LNCAP (cell line): ENCODE results near the gene ASCL2.

Experiments
- TF ChIP-seq, protein P1 (sequence below): fragments of 450-650 bp; IDR thresholded peaks from 2 replicates; pipeline ENCODE4 v1.5.1; 2017; ENCODE audit warnings: mild to moderate bottlenecking

ASCL2 gene

DNA sequence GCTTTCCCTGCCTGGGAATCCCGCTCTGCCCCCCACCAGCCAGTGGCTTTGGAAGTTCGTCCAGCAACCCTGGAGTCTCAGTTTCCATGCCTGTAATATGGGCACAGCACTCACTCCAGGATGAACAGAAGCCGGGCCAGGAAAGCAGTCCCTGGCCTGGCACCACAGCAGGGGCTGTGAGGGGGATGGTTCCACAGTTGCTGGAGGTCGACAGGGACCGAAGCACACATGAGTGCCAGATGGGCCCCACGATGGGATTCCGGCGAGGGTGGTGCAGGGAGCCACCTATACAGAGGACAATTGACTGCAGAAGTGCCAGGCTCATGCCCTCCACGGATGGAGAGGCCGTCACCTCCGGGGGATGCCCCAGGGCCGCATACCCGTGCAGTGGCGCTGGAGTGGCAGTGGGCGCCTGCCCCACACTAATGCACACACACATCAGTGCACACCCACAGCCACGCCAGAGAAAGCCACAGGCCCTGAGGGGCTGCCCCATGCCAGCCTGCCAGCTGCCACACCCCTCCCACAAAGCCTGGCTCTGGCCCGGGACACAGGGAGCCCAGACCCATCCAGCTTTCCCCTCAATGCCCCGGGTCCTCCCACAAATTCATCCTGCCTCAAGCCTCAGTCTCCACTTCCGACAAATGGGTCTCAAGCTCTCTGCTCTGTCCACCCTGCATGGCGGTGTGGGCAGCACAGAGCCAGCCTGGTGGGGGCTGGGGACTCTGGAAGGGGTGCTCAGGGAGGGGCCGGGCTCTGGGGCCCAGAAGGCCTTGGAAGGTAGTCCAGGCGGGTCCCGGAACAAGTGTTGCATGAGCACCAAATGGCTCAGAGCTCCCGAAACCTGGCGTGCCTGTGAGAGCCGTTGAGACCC, 9.7 kb downstream of the ASCL2 start:
- TF ChIP-seq, protein P1, sequence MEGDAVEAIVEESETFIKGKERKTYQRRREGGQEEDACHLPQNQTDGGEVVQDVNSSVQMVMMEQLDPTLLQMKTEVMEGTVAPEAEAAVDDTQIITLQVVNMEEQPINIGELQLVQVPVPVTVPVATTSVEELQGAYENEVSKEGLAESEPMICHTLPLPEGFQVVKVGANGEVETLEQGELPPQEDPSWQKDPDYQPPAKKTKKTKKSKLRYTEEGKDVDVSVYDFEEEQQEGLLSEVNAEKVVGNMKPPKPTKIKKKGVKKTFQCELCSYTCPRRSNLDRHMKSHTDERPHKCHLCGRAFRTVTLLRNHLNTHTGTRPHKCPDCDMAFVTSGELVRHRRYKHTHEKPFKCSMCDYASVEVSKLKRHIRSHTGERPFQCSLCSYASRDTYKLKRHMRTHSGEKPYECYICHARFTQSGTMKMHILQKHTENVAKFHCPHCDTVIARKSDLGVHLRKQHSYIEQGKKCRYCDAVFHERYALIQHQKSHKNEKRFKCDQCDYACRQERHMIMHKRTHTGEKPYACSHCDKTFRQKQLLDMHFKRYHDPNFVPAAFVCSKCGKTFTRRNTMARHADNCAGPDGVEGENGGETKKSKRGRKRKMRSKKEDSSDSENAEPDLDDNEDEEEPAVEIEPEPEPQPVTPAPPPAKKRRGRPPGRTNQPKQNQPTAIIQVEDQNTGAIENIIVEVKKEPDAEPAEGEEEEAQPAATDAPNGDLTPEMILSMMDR: no peak

DNA sequence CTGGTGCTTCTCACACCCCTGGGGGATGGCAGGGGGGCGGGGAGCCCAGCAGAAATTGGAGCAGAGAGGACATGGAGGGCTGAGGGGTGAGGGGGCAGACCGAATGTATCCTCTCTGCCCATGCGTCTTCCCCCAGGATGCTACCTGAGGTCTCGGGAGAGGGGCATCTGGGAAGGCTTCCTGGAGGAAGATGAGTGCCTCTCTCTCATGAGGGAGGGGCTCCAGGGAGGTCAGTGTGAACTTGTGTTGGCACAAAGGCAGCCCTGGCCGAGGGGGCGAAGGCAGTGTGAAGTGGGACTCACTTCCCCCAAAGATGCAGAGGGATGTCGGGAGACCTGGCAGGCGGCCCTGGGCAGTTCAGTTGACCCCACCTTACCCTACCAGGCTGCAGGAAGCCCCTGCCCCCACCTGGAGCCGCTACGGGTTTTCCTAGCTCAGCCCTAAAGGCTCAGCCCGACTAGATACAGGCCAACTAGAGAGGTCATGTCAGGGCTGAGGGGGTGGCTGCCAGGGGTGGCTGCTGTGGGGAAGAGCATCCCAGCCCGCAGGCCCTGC, 10.4 kb downstream of the ASCL2 start:
- TF ChIP-seq, protein P1: no peak

DNA sequence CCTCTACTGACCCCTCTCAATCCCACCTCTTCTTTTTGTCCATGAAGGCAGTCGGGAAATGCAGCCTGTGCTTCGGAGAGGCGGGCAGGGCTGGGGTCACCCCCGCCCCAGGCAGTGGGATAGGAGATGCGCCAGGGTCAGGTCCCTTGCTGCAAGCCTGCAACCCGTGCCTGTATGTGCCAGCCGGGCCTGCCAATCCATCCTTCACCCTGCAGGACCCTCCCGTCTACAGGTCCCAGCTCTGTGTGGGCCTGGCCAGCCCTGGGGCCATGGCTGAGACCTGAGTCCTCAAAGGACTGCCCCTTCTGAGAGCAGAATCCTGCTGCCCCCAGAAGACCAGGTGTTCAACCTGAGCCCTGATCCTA, 10.9 kb downstream of the ASCL2 start:
- TF ChIP-seq, protein P1: no peak

DNA sequence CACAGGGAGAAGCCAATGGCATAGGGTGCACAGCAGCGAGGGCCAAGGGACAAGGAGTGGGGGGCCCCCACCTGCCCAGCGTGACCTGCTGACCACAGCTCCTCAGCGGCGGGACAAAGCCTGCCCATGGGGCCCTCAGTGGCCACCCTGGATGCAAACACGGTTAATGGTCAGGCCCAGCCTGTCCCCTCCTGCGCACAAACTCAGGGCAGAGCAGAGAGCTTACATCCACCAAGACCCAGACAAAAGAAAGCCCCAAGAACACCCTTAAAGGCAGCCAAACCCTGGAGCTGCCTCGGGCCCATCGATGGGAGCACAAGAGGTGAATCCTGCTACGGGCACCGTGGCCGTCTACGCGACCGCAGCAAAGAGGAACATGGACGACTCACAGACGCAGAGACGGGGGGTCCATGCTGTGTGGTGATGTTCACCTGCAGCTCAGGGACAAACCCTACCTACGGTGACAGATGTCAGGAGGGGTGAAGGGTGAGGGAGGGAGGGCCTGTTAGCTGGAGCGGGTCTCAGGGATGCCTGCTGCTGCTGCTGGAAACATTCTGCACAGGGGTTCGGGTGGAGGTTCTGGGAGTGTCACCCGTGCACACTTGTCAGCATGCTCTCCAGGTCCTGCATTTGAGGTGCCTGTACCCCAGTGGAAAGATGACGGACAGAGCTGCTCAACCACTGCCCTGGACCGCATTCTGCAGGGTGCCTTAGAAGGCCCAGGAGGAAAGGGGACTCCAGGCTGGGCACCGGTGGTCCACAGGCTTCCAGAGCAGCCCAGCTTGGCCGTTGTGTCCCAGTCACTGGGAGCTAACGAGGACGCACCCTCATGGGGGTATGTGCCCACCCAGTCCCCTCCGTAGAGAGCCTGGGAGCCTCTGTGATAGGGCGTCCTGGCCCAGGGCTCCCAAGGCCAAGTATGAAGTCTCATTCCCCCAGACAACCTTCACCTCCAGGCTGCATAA, 11.6 kb downstream of the ASCL2 start:
- TF ChIP-seq, protein P1: no peak

DNA sequence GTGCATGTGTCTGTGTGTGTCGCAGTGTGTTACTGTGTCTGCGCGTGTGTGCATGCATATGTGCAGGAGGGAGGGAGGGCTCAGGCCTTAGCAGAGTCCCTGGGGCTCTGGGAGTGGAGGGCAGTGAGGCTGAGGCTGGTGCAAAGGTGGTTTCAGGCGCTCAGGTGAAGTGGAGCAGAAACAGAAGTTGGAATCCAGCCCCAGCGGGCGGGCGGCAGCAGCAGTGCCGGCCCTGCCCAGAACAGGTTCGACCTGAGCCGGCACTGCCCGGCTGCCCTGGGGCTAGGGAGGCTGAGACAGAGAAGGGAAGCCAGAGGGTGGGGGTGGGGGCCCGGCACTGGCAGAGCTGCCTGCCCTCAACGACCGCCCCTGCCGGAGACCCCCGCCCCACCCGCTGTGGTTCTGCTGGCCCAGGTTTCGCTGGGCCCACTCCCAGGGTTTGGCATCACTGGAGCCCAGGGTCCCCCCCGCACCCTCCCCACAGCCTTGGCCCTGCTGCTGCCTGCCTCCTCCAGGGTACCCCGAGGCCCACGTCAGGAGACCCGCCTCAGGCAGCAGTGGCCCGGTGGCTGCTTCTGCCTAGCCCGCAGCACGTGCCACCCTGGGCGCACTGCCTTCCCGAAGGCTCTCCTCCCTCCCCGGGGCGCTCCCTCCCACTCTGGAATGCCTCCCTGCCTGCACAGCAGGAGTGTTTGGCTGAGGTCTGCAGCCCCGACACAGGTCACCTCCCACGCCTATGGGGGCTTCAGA, 13.3 kb downstream of the ASCL2 start:
- TF ChIP-seq, protein P1: no peak

DNA sequence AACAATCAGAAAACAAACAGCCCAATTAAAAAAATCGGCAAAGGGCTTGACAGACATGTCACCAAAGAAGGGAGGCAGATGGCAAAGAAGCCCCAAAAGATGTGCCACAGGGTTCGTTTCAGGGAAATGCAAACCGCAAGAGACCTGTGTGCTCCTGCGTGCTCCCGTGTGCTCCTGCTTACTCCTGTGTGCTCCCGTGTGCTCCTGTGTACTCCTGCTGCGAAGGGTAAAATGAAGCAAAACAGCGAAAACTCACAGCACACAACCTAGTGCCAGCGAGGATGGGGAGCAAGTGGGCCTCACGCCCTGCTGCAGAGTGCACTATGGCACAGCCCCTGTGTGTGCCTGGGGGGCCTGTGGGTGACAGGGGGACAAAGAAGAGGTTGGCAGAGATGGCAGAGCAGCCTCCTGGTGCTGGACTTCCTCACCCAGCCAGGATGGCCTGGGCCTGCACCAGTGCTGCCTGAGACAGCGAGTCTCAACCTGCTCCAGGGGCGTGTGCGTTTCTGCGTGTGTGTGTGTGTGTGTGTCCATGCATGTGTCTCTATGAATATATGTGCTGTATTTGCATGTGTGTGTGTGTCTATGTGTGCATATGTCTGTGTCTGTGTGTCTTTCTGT, 14.0 kb downstream of the ASCL2 start:
- TF ChIP-seq, protein P1: no peak
